Activated CD8-positive, alpha-beta memory T cell treated with anti-CD3 and anti-CD28 coated beads, Interleukin-2, amount 50 U/mL, for 48 hours (primary cell): ENCODE measurements around the gene PXK.

Experiments
- DNase-seq: peaks from one replicate; pipeline ENCODE4 v3.0.0-alpha.2; 2020

PXK gene

GRCh38 chr3:58323529-58324390 is 8.9 kb upstream of the PXK start:
- DNase-seq = no peak

- DNase-seq = no peak
Observed at GRCh38 chr3:58324391-58325390, 8.0 kb upstream of the PXK start.

GRCh38 chr3:58325525-58325992 is 7.1 kb upstream of the PXK start:
- no peak for DNase-seq

GRCh38 chr3:58326267-58326900 is 6.3 kb upstream of the PXK start:
- DNase-seq = no peak

- no peak for DNase-seq
Observed at GRCh38 chr3:58329150-58329921, 3.4 kb upstream of the PXK start.

- DNase-seq = no peak
Observed at GRCh38 chr3:58329922-58330413, 2.7 kb upstream of the PXK start.

- no peak for DNase-seq
Observed at GRCh38 chr3:58331593-58332152, 1.0 kb upstream of the PXK start.

GRCh38 chr3:58333206-58334012 is 717 bp downstream of the PXK start:
- DNase-seq = peak; percentile 65

- DNase-seq = no peak
Observed at GRCh38 chr3:58334013-58334321, 1.3 kb downstream of the PXK start.

- no peak for DNase-seq
Observed at GRCh38 chr3:58334506-58334884, 1.8 kb downstream of the PXK start.

- no peak for DNase-seq
Observed at GRCh38 chr3:58335652-58335947, 2.9 kb downstream of the PXK start.

GRCh38 chr3:58336135-58336882 is 3.6 kb downstream of the PXK start:
- no peak for DNase-seq

GRCh38 chr3:58337190-58337589 is 4.5 kb downstream of the PXK start:
- no peak for DNase-seq

GRCh38 chr3:58339146-58339545 is 6.5 kb downstream of the PXK start:
- DNase-seq = peak; percentile 7

- no peak for DNase-seq
Observed at GRCh38 chr3:58340594-58341244, 8.0 kb downstream of the PXK start.

GRCh38 chr3:58341376-58341775 is 8.7 kb downstream of the PXK start:
- peak; percentile 25 for DNase-seq

- peak; percentile 29 for DNase-seq
Observed at GRCh38 chr3:58342676-58343075, 10.0 kb downstream of the PXK start.

- DNase-seq = peak; percentile 0
Observed at GRCh38 chr3:58345457-58345856, 12.8 kb downstream of the PXK start.

GRCh38 chr3:58346368-58346767 is 13.7 kb downstream of the PXK start:
- DNase-seq = peak; percentile 50

GRCh38 chr3:58347984-58348383 is 15.3 kb downstream of the PXK start:
- DNase-seq = peak; percentile 15
